Measurements from ENCODE around the gene KCNIP4. TPM values are rescaled to one million over a fixed set of nuclear protein-coding genes. Genes with fewer than 3 reads are reported as not detected.

Gene KCNIP4
- total and polyA plus RNA-seq, 10 of the 15 experiments (the other 5 are each of a cell fraction or from before 2014, with no cell fraction given), result 0.03 to 0.23 (median 0.13) TPM; not detected in 7

DNA sequence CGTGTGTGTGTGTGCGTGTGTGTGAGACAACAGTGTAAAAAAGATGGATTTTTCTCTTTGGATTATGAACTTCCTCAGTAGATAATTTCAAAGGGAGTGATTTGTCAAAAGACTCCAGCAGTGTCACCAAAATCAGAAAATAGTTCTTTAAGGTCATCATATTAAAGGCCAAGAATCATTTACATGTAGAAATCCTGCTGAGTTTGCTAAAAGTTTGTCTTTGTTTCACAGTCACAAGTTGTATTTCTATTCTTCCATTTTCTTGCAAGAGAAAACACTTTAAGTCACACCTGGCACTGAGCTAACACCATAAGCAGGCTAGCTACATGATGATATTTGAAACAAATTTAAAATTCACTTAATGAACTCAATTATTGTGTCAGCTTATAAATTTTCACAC is 1025.6 kb downstream of the KCNIP4 start (continued):
- TF ChIP-seq, protein P1, sequence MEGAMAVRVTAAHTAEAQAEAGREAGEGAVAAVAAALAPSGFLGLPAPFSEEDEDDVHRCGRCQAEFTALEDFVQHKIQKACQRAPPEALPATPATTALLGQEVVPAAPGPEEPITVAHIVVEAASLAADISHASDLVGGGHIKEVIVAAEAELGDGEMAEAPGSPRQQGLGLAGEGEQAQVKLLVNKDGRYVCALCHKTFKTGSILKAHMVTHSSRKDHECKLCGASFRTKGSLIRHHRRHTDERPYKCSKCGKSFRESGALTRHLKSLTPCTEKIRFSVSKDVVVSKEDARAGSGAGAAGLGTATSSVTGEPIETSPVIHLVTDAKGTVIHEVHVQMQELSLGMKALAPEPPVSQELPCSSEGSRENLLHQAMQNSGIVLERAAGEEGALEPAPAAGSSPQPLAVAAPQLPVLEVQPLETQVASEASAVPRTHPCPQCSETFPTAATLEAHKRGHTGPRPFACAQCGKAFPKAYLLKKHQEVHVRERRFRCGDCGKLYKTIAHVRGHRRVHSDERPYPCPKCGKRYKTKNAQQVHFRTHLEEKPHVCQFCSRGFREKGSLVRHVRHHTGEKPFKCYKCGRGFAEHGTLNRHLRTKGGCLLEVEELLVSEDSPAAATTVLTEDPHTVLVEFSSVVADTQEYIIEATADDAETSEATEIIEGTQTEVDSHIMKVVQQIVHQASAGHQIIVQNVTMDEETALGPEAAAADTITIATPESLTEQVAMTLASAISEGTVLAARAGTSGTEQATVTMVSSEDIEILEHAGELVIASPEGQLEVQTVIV (IDR thresholded peaks at IDR 0.05; ENCODE audit: borderline replicate concordance, partially characterized antibody), result no peak
- TF ChIP-seq, protein P2, sequence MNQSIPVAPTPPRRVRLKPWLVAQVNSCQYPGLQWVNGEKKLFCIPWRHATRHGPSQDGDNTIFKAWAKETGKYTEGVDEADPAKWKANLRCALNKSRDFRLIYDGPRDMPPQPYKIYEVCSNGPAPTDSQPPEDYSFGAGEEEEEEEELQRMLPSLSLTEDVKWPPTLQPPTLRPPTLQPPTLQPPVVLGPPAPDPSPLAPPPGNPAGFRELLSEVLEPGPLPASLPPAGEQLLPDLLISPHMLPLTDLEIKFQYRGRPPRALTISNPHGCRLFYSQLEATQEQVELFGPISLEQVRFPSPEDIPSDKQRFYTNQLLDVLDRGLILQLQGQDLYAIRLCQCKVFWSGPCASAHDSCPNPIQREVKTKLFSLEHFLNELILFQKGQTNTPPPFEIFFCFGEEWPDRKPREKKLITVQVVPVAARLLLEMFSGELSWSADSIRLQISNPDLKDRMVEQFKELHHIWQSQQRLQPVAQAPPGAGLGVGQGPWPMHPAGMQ (IDR thresholded peaks at IDR 0.05; ENCODE audit: borderline replicate concordance), result no peak
- TF ChIP-seq NR2F1 (conservative IDR thresholded peaks at IDR 0.05) (no peak), YBX1 (IDR thresholded peaks at IDR 0.05) (no peak)

DNA sequence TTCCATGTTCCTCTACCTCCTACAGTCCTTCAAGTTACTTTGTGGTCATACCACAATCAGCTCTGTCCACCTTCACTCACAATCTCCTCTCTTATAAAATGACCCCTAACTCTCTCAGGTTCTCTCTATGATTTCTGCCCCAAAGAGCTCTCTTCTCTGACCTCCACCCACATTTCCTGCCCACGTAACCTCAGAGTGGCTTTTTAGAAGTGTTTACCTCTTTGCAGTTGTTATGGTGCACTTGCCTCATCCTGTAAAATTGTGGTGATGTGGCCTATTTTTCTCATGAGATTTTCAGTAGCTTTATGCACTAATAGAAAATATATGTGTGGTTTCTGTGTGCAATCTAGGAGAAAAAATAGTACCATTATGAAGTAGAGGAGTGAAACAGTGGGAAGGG is 1032.5 kb downstream of the KCNIP4 start:
- TF ChIP-seq, protein P3, sequence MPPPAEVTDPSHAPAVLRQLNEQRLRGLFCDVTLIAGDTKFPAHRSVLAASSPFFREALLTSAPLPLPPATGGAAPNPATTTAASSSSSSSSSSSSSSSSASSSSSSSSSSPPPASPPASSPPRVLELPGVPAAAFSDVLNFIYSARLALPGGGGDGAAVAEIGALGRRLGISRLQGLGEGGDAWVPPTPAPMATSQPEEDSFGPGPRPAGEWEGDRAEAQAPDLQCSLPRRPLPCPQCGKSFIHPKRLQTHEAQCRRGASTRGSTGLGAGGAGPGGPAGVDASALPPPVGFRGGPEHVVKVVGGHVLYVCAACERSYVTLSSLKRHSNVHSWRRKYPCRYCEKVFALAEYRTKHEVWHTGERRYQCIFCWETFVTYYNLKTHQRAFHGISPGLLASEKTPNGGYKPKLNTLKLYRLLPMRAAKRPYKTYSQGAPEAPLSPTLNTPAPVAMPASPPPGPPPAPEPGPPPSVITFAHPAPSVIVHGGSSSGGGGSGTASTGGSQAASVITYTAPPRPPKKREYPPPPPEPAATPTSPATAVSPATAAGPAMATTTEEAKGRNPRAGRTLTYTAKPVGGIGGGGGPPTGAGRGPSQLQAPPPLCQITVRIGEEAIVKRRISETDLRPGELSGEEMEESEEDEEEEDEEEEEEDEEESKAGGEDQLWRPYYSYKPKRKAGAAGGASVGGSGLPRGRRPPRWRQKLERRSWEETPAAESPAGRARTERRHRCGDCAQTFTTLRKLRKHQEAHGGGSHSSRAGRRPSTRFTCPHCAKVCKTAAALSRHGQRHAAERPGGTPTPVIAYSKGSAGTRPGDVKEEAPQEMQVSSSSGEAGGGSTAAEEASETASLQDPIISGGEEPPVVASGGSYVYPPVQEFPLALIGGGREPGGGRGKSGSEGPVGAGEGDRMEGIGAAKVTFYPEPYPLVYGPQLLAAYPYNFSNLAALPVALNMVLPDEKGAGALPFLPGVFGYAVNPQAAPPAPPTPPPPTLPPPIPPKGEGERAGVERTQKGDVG (CRISPR knock-in tag; IDR thresholded peaks at IDR 0.05), result no peak
- TF ChIP-seq NR2F1 (conservative IDR thresholded peaks at IDR 0.05), result 0 out of 2 replicates have a peak, but pooled peaks have one; percentile 16
- no peak for TF ChIP-seq RELA (IDR thresholded peaks at IDR 0.05; ENCODE audit: borderline replicate concordance, partially characterized antibody)
- no peak for TF ChIP-seq NRF1 (conservative IDR thresholded peaks at IDR 0.05; ENCODE audit: low read depth, low read length)
- TF ChIP-seq FOXK2 (IDR thresholded peaks at IDR 0.05), result no peak
- no TSS peak for BruUV-seq (replicated peaks)
- no peak for DNase-seq (ENCODE audit: low read depth, low spot score)
- FAIRE-seq, result no peak
- in situ Hi-C loops (cut with MboI), result no loop called here
- Histone ChIP-seq H3K79me2 (ENCODE audit: control insufficient read depth, insufficient read depth, low read length) (no peaks in the 10 kb centered on the region), H3K27ac (ENCODE audit: control insufficient read depth, insufficient read depth) (no peak overlapping the region), H3K27me3 (replicated peaks in 1 of 2; ENCODE audit: control insufficient read depth in 2 of 2, insufficient read depth in 2 of 2, low read length in 1 of 2) (no peaks in the 10 kb centered on the region), H3K4me3 (no peak overlapping the region), H4K20me1 (ENCODE audit: control insufficient read depth, insufficient read depth) (no peaks in the 10 kb centered on the region), H3K9ac (ENCODE audit: control insufficient read depth, insufficient read depth, low read length) (no peak overlapping the region), H2AFZ (ENCODE audit: control insufficient read depth, low read depth, low read length) (no peak overlapping the region), H3K4me2 (ENCODE audit: control insufficient read depth, insufficient read depth) (no peak overlapping the region), H3K9me3 (replicated peaks; ENCODE audit: control insufficient read depth, insufficient read depth, low read length) (no peaks in the 10 kb centered on the region), H3K4me1 (ENCODE audit: control insufficient read depth, insufficient read depth, low read length) (no peaks in the 10 kb centered on the region), H3K36me3 (ENCODE audit: control insufficient read depth in 2 of 2, insufficient read depth in 2 of 2, low read length in 1 of 2) (no peaks in the 10 kb centered on the region)
- 0% methylated on average over 1 of the region's 1 CpG for WGBS (ENCODE audit: insufficient coverage, insufficient replicate concordance, low lambda C conversion rate, missing lambda C conversion rate)
- intact Hi-C loops (cut with micrococcal nuclease; ENCODE audit: unreplicated experiment), result no loop called here
- ChIA-PET SMC1A (ENCODE audit: uncharacterized antibody, unreplicated experiment) (interaction anchor here (1.0 to 1.1 kb wide), 3 partner anchors 14 to 27 kb away, joined by 3 to 4 read pairs (median 3); no protein-coding TSS in a partner anchor), RAD21 (ENCODE audit: unreplicated experiment) (no interaction called here), POLR2A (no interaction called here), CTCF (no interaction called here)
- ATAC-seq, result no peak

Data from GM12878 (cell line).